ENCODE results near the gene PHACTR3.

The PHACTR3 gene

DNA sequence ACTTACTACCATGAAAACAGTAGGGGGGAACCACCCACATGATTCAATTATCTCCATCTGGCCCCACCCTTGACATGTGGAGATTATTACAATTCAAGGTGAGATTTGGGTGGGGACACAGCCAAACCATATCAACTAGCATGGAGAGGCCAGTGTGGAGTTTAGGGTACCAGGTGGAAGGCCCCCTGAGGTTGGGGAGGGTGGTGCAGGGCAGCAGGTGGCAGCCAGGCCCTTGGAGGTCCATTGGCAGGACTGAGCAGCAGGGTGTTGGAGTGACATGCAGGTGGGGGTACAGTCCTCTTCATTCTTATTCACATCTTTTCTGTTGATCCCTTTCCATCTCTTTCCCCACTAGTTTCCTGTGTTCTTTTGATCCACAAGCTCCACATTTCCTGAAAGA lies 42.9 kb downstream of the PHACTR3 start:
- TF ChIP-seq, protein P1, sequence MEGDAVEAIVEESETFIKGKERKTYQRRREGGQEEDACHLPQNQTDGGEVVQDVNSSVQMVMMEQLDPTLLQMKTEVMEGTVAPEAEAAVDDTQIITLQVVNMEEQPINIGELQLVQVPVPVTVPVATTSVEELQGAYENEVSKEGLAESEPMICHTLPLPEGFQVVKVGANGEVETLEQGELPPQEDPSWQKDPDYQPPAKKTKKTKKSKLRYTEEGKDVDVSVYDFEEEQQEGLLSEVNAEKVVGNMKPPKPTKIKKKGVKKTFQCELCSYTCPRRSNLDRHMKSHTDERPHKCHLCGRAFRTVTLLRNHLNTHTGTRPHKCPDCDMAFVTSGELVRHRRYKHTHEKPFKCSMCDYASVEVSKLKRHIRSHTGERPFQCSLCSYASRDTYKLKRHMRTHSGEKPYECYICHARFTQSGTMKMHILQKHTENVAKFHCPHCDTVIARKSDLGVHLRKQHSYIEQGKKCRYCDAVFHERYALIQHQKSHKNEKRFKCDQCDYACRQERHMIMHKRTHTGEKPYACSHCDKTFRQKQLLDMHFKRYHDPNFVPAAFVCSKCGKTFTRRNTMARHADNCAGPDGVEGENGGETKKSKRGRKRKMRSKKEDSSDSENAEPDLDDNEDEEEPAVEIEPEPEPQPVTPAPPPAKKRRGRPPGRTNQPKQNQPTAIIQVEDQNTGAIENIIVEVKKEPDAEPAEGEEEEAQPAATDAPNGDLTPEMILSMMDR (IDR thresholded peaks at IDR 0.05; ENCODE audit: borderline replicate concordance, insufficient read depth, low read depth, low read length): no peak
- H3K4me3 ChIP-seq (ENCODE audit: low read depth, low read length): no peak overlapping the region

DNA sequence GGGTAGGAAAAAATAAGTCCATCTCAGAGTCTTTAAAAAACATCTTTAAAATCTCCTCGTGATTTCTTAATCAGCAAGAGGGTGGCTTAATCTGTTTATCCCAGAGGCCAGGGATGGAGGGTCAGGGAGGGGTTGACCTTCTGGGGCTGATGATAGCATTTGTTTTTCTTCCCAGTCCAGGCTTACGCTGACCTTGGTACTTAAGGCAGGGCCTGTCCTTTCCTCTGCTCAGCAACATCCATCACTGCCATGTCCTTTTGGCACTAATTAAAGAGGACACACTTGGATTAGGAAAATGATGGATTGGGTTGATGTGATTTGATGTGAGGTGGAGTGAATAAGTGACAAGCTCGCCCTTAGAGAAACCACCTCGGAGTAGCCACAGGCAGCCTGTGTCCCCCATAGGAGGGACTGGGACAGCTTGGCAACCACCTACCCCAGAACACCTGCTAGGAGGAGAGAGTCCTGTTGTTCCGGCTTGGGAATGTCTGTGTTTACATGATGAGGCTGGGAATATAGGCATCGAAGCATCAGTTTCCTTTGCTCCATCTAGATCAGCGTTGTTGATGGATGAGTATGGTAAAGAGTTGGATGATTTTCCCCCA lies 44.2 kb downstream of the PHACTR3 start:
- TF ChIP-seq, protein P1 (IDR thresholded peaks at IDR 0.05; ENCODE audit: borderline replicate concordance, insufficient read depth, low read depth, low read length): no peak
- H3K4me3 ChIP-seq (ENCODE audit: low read depth, low read length): no peak overlapping the region

DNA sequence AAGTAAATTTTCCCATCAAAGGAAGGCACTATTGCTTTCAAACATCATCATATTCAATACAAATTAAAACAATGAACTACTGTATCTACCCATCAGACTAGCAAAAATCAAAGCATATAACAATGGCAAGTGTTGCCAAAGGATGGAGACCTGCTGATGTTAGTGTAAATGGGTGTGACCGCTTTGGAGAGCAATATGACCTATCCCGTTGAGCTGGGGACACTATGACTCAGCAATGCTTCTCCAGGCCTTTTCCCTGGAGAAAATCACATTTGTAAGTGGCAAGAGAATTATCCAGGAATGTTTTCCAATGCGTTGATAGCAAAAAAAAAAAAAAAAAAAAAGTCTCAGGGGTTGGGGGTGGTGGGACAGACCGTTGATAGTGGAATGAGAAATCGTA lies 46.1 kb downstream of the PHACTR3 start:
- TF ChIP-seq, protein P1 (IDR thresholded peaks at IDR 0.05; ENCODE audit: borderline replicate concordance, insufficient read depth, low read depth, low read length): no peak
- no peak overlapping the region for H3K4me3 ChIP-seq (ENCODE audit: low read depth, low read length)

DNA sequence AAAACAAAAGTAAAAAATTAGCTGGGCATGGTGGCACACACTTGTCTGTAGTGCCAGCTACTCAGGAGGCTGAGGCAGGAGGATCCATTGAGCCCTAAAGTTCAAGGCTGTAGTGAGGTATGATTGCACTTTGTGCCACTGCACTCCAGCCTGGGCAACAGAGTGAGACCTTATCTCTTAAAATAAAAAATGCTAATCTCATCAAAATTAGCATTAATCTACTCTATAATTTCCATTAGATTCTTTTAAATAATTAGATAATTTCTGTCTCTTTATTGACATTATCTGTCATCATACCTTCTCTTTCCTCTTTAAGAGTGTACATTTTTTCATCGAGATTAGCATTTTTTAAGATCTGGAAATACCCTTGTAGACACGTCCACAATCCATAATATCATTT lies 48.0 kb downstream of the PHACTR3 start:
- no peak overlapping the region for H3K4me3 ChIP-seq (ENCODE audit: low read depth, low read length)
- TF ChIP-seq, protein P1 (IDR thresholded peaks at IDR 0.05; ENCODE audit: borderline replicate concordance, insufficient read depth, low read depth, low read length): no peak

DNA sequence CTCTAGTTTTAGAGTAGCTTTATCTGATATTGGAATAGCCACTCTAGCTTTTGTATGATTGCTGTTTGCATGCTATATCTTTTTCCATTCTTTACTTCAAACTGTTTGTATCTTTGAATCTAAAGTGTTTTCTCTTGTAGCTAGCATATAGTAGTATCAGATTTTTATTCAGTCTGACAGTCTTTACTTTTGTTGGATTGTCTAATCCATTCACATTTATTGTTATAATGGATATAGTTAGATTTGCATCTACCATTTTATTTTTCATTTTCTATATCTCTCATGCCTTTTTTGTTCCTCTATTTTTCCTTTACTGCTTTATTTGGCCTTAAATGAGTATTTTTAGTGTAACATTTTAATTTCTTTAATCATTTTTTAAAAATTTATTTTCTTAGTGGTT lies 52.1 kb downstream of the PHACTR3 start:
- TF ChIP-seq, protein P1 (IDR thresholded peaks at IDR 0.05; ENCODE audit: borderline replicate concordance, insufficient read depth, low read depth, low read length): no peak
- no peak overlapping the region for H3K4me3 ChIP-seq (ENCODE audit: low read depth, low read length)

DNA sequence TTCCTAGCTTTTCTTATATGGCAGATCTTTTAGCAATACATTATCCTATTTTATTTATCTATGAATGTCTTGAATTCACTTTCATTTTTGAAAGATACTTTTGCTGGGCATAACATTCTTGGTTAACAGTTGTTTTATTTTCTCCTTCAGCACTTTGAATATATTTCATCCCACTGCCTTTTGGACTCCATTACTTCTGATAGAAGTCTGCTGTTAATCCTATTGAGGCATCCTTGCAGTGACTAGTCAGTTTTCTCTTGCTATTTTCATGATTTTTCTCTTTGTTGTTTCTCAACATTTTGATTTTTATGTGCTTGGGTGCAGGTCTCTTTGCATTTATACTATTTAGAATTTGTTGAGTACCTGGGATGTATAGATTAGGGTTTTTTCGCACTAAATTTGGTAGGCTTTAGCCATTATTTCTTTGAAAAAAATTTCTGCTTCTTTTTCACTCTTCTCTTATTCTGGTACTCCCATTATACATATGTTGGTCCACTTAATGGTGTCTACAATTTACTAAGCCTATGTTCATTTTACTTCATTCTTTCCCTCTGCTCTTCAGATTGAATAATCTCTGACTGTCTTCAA lies 53.2 kb downstream of the PHACTR3 start:
- TF ChIP-seq, protein P1 (IDR thresholded peaks at IDR 0.05; ENCODE audit: borderline replicate concordance, insufficient read depth, low read depth, low read length): no peak
- no peak overlapping the region for H3K4me3 ChIP-seq (ENCODE audit: low read depth, low read length)

DNA sequence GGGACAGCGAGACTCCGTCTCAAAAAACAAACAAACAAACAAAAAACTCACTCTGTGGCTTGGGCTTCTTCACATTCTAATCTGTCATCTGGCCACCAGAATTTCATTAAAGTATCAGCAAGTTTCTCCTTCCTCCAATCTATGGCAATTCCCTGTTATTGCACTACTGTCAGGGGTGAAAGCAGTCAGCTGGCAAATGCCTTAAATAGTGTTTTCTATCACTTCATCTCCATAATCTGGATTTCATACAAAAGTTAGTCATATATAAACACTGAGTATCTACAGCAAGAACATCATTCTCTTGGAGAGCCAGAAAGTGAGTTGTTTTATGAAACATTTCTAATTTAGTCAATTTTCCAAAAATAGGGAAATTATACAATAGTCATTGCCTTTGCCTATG lies 56.1 kb downstream of the PHACTR3 start:
- no peak overlapping the region for H3K4me3 ChIP-seq (ENCODE audit: low read depth, low read length)
- TF ChIP-seq, protein P1 (IDR thresholded peaks at IDR 0.05; ENCODE audit: borderline replicate concordance, insufficient read depth, low read depth, low read length): no peak

Measured in GM12875 (cell line).